ENCODE data around the gene ZNF592. TPM values are rescaled to one million over a fixed set of nuclear protein-coding genes. Genes with fewer than 3 reads are reported as not detected.
A peak's percentile ranks its signal among the peaks of the same experiment; 100 is the strongest.

The ZNF592 gene
- total and polyA plus RNA-seq, 2 of the 13 experiments (the other 11 are each of a cell fraction or from before 2014, with no cell fraction given), result 8.2 to 9.8 TPM

DNA sequence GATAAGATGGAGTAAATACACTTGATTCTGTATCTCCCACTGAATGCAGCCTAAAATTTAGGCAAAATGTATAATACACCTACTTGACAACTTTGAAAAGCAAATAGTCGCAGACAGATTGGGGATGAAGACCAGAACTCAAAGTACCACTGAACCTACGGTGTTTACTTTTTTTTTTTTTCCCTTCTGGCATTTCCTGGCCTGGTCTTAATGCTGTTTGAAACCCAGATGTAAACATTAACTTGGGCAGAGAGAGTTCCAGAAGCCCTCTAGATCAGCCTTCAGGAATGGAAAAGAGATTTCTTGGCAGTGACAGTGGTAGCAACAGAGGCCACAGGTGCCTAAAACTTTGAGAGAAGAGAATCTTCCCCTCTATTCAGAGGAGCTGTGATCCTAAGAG, 96.6 kb downstream of the ZNF592 start (continued):
- TF ChIP-seq, protein P1, sequence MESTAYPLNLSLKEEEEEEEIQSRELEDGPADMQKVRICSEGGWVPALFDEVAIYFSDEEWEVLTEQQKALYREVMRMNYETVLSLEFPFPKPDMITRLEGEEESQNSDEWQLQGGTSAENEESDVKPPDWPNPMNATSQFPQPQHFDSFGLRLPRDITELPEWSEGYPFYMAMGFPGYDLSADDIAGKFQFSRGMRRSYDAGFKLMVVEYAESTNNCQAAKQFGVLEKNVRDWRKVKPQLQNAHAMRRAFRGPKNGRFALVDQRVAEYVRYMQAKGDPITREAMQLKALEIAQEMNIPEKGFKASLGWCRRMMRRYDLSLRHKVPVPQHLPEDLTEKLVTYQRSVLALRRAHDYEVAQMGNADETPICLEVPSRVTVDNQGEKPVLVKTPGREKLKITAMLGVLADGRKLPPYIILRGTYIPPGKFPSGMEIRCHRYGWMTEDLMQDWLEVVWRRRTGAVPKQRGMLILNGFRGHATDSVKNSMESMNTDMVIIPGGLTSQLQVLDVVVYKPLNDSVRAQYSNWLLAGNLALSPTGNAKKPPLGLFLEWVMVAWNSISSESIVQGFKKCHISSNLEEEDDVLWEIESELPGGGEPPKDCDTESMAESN (CRISPR knock-in tag; conservative IDR thresholded peaks at IDR 0.05), result no peak
- TF ChIP-seq, protein P2, sequence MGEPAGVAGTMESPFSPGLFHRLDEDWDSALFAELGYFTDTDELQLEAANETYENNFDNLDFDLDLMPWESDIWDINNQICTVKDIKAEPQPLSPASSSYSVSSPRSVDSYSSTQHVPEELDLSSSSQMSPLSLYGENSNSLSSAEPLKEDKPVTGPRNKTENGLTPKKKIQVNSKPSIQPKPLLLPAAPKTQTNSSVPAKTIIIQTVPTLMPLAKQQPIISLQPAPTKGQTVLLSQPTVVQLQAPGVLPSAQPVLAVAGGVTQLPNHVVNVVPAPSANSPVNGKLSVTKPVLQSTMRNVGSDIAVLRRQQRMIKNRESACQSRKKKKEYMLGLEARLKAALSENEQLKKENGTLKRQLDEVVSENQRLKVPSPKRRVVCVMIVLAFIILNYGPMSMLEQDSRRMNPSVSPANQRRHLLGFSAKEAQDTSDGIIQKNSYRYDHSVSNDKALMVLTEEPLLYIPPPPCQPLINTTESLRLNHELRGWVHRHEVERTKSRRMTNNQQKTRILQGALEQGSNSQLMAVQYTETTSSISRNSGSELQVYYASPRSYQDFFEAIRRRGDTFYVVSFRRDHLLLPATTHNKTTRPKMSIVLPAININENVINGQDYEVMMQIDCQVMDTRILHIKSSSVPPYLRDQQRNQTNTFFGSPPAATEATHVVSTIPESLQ (CRISPR knock-in tag; conservative IDR thresholded peaks at IDR 0.05), result no peak
- no peak for TF ChIP-seq KLF13 (CRISPR knock-in tag; IDR thresholded peaks at IDR 0.05)
- TF ChIP-seq FOXA1 (IDR thresholded peaks at IDR 0.05), result no peak
- TF ChIP-seq FOXA1 (CRISPR knock-in tag; IDR thresholded peaks at IDR 0.05), result peak; percentile 54
- no peak for TF ChIP-seq ATRX (CRISPR knock-in tag; IDR thresholded peaks at IDR 0.05; ENCODE audit: borderline replicate concordance)
- no peak for TF ChIP-seq MTA1 (CRISPR knock-in tag; IDR thresholded peaks at IDR 0.05; ENCODE audit: borderline replicate concordance)
- TF ChIP-seq, protein P3, sequence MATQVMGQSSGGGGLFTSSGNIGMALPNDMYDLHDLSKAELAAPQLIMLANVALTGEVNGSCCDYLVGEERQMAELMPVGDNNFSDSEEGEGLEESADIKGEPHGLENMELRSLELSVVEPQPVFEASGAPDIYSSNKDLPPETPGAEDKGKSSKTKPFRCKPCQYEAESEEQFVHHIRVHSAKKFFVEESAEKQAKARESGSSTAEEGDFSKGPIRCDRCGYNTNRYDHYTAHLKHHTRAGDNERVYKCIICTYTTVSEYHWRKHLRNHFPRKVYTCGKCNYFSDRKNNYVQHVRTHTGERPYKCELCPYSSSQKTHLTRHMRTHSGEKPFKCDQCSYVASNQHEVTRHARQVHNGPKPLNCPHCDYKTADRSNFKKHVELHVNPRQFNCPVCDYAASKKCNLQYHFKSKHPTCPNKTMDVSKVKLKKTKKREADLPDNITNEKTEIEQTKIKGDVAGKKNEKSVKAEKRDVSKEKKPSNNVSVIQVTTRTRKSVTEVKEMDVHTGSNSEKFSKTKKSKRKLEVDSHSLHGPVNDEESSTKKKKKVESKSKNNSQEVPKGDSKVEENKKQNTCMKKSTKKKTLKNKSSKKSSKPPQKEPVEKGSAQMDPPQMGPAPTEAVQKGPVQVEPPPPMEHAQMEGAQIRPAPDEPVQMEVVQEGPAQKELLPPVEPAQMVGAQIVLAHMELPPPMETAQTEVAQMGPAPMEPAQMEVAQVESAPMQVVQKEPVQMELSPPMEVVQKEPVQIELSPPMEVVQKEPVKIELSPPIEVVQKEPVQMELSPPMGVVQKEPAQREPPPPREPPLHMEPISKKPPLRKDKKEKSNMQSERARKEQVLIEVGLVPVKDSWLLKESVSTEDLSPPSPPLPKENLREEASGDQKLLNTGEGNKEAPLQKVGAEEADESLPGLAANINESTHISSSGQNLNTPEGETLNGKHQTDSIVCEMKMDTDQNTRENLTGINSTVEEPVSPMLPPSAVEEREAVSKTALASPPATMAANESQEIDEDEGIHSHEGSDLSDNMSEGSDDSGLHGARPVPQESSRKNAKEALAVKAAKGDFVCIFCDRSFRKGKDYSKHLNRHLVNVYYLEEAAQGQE (IDR thresholded peaks at IDR 0.05; ENCODE audit: borderline replicate concordance in 1 of 2, low read depth in 1 of 2, low read length in 2 of 2), result no peak
- TF ChIP-seq TP53 (CRISPR knock-in tag; conservative IDR thresholded peaks at IDR 0.05), result no peak
- TF ChIP-seq ATF1 (CRISPR knock-in tag; IDR thresholded peaks at IDR 0.05), result no peak
- no peak for TF ChIP-seq KAT2B (IDR thresholded peaks at IDR 0.05; ENCODE audit: borderline replicate concordance, low read depth, low read length)
- no peak for TF ChIP-seq ZNF557 (CRISPR knock-in tag; IDR thresholded peaks at IDR 0.05)
- TF ChIP-seq ZNF350 (CRISPR knock-in tag; IDR thresholded peaks at IDR 0.05; ENCODE audit: borderline replicate concordance, low read depth), result no peak
- TF ChIP-seq DNMT3B (CRISPR knock-in tag; conservative IDR thresholded peaks at IDR 0.05), result no peak
- TF ChIP-seq ZNF260 (CRISPR knock-in tag; IDR thresholded peaks at IDR 0.05; ENCODE audit: borderline replicate concordance, low read depth), result no peak
- no peak for TF ChIP-seq SIX1 (CRISPR knock-in tag; IDR thresholded peaks at IDR 0.05; ENCODE audit: borderline replicate concordance)
- TF ChIP-seq, protein P4, sequence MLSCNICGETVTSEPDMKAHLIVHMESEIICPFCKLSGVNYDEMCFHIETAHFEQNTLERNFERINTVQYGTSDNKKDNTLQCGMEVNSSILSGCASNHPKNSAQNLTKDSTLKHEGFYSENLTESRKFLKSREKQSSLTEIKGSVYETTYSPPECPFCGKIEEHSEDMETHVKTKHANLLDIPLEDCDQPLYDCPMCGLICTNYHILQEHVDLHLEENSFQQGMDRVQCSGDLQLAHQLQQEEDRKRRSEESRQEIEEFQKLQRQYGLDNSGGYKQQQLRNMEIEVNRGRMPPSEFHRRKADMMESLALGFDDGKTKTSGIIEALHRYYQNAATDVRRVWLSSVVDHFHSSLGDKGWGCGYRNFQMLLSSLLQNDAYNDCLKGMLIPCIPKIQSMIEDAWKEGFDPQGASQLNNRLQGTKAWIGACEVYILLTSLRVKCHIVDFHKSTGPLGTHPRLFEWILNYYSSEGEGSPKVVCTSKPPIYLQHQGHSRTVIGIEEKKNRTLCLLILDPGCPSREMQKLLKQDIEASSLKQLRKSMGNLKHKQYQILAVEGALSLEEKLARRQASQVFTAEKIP (CRISPR knock-in tag; IDR thresholded peaks at IDR 0.05; ENCODE audit: borderline replicate concordance), result no peak
- TF ChIP-seq ZNF33B (CRISPR knock-in tag; IDR thresholded peaks at IDR 0.05), result no peak
- TF ChIP-seq, protein P5, sequence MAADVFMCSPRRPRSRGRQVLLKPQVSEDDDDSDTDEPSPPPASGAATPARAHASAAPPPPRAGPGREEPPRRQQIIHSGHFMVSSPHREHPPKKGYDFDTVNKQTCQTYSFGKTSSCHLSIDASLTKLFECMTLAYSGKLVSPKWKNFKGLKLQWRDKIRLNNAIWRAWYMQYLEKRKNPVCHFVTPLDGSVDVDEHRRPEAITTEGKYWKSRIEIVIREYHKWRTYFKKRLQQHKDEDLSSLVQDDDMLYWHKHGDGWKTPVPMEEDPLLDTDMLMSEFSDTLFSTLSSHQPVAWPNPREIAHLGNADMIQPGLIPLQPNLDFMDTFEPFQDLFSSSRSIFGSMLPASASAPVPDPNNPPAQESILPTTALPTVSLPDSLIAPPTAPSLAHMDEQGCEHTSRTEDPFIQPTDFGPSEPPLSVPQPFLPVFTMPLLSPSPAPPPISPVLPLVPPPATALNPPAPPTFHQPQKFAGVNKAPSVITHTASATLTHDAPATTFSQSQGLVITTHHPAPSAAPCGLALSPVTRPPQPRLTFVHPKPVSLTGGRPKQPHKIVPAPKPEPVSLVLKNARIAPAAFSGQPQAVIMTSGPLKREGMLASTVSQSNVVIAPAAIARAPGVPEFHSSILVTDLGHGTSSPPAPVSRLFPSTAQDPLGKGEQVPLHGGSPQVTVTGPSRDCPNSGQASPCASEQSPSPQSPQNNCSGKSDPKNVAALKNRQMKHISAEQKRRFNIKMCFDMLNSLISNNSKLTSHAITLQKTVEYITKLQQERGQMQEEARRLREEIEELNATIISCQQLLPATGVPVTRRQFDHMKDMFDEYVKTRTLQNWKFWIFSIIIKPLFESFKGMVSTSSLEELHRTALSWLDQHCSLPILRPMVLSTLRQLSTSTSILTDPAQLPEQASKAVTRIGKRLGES (CRISPR knock-in tag; IDR thresholded peaks at IDR 0.05; ENCODE audit: borderline replicate concordance), result no peak
